Heart left ventricle (tissue), 16 donors: Measurements from ENCODE around the gene SLC7A5. TPM values are rescaled to one million over a fixed set of nuclear protein-coding genes. Genes with fewer than 3 reads are reported as not detected.
"Not testable (repeated sequence)": the region's sequence is repeated elsewhere in the genome, so short reads cannot be mapped to it uniquely, and the experiment has no call there.

ENCODE experiments used
- ATAC-seq, 4 donors: fragments of 200-7000 bp; cut with Tn5 transposase; one replicate each; pipeline ENCODE4 v1.9.1; 2020 to 2022; ENCODE audit warnings: moderate library complexity in 4 of 4, mild to moderate bottlenecking in 3 of 4, moderate number of reproducible peaks in 1 of 4
- DNase-seq, 5 donors: peaks; one replicate each; pipeline ENCODE4 v3.0.0-alpha.2; 2020
- H3K27ac ChIP-seq, 12 donors: fragments of 200-600 bp; sonication (generic) in 4 of 12; one replicate each; pipeline versions ENCODE4 v1.5.0 to v1.8.0; 2016 to 2022; ENCODE audit warnings: mild to moderate bottlenecking in 2 of 12
- H3K27me3 ChIP-seq, 9 donors: fragments of 200-600 bp; sonication (generic) in 2 of 9; one replicate each; pipeline versions ENCODE4 v1.5.1 to v1.8.0; 2016 to 2022; ENCODE audit warnings: mild to moderate bottlenecking in 3 of 9
- H3K36me3 ChIP-seq, 9 donors: fragments of 200-600 bp; sonication (generic) in 2 of 9; one replicate each; pipeline versions ENCODE4 v1.5.0 to v1.8.0; 2018 to 2022; ENCODE audit warnings: mild to moderate bottlenecking in 2 of 9
- H3K4me1 ChIP-seq, 12 donors: fragments of 200-600 bp; sonication (generic) in 4 of 12; one replicate each; pipeline versions ENCODE4 v1.5.0 to v1.8.0; 2016 to 2022; ENCODE audit warnings: mild to moderate bottlenecking in 3 of 12
- H3K4me3 ChIP-seq, 12 donors: fragments of 200-600 bp; sonication (generic) in 4 of 12; one replicate each; pipeline versions ENCODE4 v1.5.0 to v1.8.0; 2017 to 2022; ENCODE audit warnings: mild to moderate bottlenecking in 9 of 12, moderate library complexity in 4 of 12
- H3K9me3 ChIP-seq, 12 donors: fragments of 200-600 bp; sonication (generic) in 4 of 12; one replicate each; pipeline versions ENCODE4 v1.5.0 to v1.8.0; 2016 to 2022; ENCODE audit warnings: mild to moderate bottlenecking in 1 of 12
- POLR2A ChIP-seq, 2 donors: fragments of 450-650 bp; IDR thresholded peaks; one replicate each; pipeline ENCODE4 v1.6.1; 2017; ENCODE audit warnings: antibody characterized with exemption in 2 of 2, mild to moderate bottlenecking in 2 of 2, moderate library complexity in 2 of 2
- WGBS, 4 donors: extraction: QIAGEN DNeasy Blood & Tissue Kit in 2 of 4; methylation state at CpG; one replicate each; pipeline versions ENCODE4 v1.1.5 to v1.1.7; 2013 to 2018; 5-methylcytosine and 5-hydroxymethylcytosine counted together
- intact Hi-C, 10 donors: fragments of 100-400 bp; cut with DNase I; formaldehyde crosslinking; loops; one replicate each; pipeline versions ENCODE4 v1.11.1 to v1.14.2; 2022
- polyA plus RNA-seq, 2 donors: library from polyadenylated mRNA; stranded (reverse); fragments of 200-250 nt; gene quantifications; one replicate each; pipeline ENCODE4 v1.2.3, GENCODE V29; 2013
- total RNA-seq, 9 donors: library from RNA; depleted of rRNA in 2 of 9; stranded (reverse); fragments of >200 nt in 2 of 9; fragmentation: NEBNext Ultra II Directional in 3 of 9; extraction: Animal tissue kit (Norgen Biotek cat#: 25700) in 3 of 9; gene quantifications; one replicate each; pipeline versions ENCODE4 v1.1.0 to v1.2.4, GENCODE V29; 2016 to 2023
- TF ChIP-seq, protein P1 (sequence below), 12 donors: fragments of 200-600 bp; sonication (generic) in 4 of 12; IDR thresholded peaks; one replicate each; pipeline versions ENCODE4 v1.5.0 to v1.8.0; 2018 to 2022; ENCODE audit warnings: antibody characterized with exemption in 12 of 12, mild to moderate bottlenecking in 5 of 12
- donor health status: ischemic (EF 13 %, LVEDD 7.1; RV severe dilation, severe dysfunction).
- donor health status: healthy with polysubstance abuse.
- donor health status: DM: no; HTN: yes; CAD: no.
- donor health status: DM: no; HTN: no; CAD: no.
- donor health status: ischemic (EF 25% LVEDD 6.9; RV normal size, moderate dysfunction).
- donor health status: ischemic (EF 25% LVEDD 5.7; RV mildly dilated, moderate dysfunction).
- donor health status: healthy.
- donor health status: DM: yes; HTN: yes; CAD: no.
- donor health status: ischemic (EF 35%, LVEDD 5.7; RV mildly dilated, moderate dysfunction).
- donor health status: nonischemic (EF 11% LVEDD 7.7; RV severe dilation, severe dysfunction).
- donor health status: DM: yes; HTN: yes; CAD: no.
- donor health status: PGD.
- donor health status: ischemic (EF 29% LVEDD 5.4; RV normal size, mild dysfunction).
- donor health status: nonischemic (EF 23%, LVEDD 6.1; RV moderate dilation, normal function).

SLC7A5 gene
- total and polyA plus RNA-seq, 11 donors, result 1.7 to 12.2 (median 3.2) TPM

DNA sequence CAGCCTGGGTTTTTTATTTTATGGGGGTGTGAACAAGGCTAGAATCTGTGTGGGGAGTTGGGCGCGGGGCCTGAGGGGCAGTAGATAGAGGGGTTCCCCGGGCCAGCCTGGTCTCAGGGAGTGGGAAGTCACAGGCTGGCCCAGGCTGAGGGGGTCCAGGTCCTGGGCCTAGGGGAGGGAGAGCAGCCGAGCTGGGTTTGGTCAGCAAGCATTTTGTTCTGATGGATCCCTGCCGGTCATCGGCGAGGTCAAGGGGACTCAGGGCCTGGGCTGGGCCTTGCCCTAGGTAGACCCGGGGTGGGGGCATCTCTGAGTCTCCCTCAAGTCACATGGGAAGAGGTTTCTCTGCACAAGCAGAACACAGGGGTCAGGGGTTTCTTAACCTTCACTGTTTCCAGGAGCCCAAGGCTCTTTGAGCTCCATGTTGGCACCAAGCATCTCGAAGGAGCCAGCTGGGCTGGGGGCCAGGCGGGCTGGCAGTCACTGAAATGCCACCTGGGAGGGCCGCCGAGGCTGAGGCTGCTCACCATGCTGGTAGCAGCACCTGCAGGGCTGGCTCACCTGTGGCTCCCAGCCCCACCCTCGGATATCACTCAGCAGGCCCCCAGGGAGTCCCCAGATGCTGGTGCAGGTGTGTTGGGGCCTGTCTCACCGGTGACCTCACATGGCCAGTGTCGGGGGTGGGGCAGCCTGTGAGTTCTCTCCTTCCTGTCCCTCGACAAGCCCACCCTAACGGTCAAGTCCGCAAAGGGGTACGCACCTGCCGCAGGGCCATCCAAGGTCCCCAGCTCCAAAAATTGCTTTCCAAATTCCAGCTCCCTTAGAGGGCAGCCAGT lies 41.0 kb downstream of the SLC7A5 start:
- no peak for DNase-seq
- Histone ChIP-seq H3K4me3 (no peak overlapping the region), H3K9me3 (no peaks in the 10 kb centered on the region), H3K27me3 (peaks cover 0 to 17% (median 0%) of the 10 kb centered on the region in 9 donors), H3K4me1 (no peaks in the 10 kb centered on the region), H3K36me3 (peaks cover 0 to 21% (median 0%) of the 10 kb centered on the region in 9 donors), H3K27ac (no peak overlapping the region)
- intact Hi-C loops, result no loop called here
- TF ChIP-seq POLR2A (IDR thresholded peaks at IDR 0.05), result no peak
- TF ChIP-seq, protein P1, sequence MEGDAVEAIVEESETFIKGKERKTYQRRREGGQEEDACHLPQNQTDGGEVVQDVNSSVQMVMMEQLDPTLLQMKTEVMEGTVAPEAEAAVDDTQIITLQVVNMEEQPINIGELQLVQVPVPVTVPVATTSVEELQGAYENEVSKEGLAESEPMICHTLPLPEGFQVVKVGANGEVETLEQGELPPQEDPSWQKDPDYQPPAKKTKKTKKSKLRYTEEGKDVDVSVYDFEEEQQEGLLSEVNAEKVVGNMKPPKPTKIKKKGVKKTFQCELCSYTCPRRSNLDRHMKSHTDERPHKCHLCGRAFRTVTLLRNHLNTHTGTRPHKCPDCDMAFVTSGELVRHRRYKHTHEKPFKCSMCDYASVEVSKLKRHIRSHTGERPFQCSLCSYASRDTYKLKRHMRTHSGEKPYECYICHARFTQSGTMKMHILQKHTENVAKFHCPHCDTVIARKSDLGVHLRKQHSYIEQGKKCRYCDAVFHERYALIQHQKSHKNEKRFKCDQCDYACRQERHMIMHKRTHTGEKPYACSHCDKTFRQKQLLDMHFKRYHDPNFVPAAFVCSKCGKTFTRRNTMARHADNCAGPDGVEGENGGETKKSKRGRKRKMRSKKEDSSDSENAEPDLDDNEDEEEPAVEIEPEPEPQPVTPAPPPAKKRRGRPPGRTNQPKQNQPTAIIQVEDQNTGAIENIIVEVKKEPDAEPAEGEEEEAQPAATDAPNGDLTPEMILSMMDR (IDR thresholded peaks at IDR 0.05), result no peak
- no peak for ATAC-seq
- WGBS, 4 donors, result 83 to 91% (median 88%) methylated on average over 15 to 20 of the region's 20 CpGs

DNA sequence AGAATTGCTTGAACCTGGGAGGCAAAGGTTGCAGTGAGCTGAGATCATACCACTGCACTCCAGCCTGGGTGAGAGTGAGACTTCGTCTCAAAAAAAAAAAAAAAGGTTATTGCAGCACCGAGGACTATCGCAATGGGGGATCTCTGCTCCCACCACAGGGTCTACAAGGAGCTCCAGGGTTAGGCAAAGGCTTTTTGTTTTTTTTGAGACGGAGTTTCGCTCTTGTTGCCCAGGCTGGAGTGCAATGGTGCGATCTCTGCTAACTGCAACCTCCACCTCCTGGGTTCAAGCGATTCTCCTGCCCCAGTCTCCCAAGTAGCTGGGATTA lies 41.8 kb downstream of the SLC7A5 start:
- H3K4me3 ChIP-seq, H3K27ac ChIP-seq, DNase-seq, intact Hi-C loops, ATAC-seq, H3K9me3 ChIP-seq, H3K4me1 ChIP-seq: not testable (repeated sequence)
- H3K27me3 ChIP-seq, result peaks cover 0 to 22% (median 0%) of the 10 kb centered on the region in 9 donors
- WGBS, 4 donors, result 87 to 97% (median 90%) methylated on average over 7 of the region's 7 CpGs
- H3K36me3 ChIP-seq, result peaks cover 0 to 16% (median 0%) of the 10 kb centered on the region in 9 donors

DNA sequence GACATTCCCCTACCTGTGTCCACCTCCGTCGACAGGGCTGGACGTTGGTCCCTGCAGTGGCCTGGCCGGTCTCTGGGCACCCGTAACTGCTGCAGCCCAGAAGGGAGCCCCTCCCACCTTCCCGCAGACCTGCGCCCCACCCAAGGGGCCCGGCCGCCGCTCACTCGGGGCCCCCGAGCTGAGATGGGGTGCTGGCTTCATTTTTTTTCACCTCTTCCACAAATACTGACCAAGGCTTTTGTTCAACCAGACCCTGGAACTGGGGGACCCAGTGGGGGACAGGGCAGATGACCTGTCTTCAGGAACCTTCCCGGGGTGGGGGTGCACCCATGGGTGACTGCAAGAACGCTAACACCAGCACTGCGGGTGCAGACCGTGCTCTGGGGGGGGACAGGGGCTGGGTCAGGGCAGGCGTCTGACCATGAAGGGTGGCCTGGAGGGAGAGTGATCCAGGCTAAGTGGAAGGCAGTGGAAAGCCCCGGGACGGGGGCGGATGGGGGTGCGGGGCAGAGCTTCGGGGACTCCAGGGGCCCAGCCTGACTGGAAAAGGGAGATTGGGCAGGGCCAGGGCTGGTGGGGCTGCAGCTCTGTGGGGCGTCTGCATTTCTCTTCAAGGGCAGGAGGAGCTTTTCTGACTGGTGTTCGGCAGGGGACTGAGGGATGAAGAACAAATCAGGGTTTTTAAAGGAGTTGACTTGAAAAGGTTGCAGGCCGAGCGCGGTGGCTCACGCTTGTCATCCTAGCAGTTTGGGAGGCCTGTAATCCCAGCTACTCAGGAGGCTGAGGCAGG lies 42.3 kb downstream of the SLC7A5 start:
- 79 to 86% (median 85%) methylated on average over 24 to 28 of the region's 28 CpGs for WGBS, 4 donors
- Histone ChIP-seq H3K27ac (no peak overlapping the region), H3K27me3 (peaks cover 0 to 23% (median 0%) of the 10 kb centered on the region in 9 donors), H3K36me3 (peaks cover 0 to 10% (median 0%) of the 10 kb centered on the region in 9 donors), H3K4me1 (no peaks in the 10 kb centered on the region), H3K4me3 (no peak overlapping the region), H3K9me3 (no peaks in the 10 kb centered on the region)
- TF ChIP-seq, protein P1 (IDR thresholded peaks at IDR 0.05), result no peak
- no peak for TF ChIP-seq POLR2A (IDR thresholded peaks at IDR 0.05)
- intact Hi-C loops, result no loop called here
- ATAC-seq, result no peak
- no peak for DNase-seq

DNA sequence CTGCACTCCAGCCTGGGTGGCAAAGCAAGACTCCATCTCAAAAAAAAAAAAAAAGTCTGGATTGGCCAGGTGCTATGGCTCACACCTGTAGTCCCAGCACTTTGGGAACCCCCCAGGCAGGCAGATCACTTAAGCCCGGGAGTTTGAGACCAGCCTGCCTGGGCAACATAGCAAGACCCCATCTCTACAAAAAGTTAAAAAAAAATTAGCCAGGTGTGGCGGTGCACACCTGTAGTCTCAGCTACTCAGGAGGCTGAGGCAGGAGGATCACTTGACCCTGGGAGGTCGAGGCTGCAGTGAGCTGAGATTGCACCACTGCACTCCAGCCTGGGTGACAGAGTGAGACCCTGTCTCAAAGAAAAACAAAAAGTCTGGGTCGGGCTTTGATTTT lies 42.9 kb downstream of the SLC7A5 start:
- H3K9me3 ChIP-seq, H3K27ac ChIP-seq, intact Hi-C loops, H3K4me1 ChIP-seq, H3K36me3 ChIP-seq, DNase-seq, H3K4me3 ChIP-seq, ATAC-seq: not testable (repeated sequence)
- WGBS, 4 donors, result 58 to 65% (median 61%) methylated on average over 4 of the region's 4 CpGs
- peaks cover 0 to 23% (median 0%) of the 10 kb centered on the region in 9 donors for H3K27me3 ChIP-seq

DNA sequence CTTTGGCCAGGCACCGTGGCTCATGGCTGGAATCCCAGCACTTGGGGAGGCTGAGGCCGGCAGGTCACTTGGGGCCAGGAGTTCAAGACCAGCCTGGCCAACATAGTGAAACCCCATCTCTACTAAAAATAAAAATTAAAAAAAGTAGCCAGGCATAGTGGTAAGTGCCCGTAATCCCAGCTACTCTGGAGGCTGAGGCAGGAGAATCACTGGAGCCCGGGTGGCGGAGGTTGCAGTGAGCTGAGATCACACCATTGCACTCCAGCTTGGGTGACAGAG lies 43.5 kb downstream of the SLC7A5 start:
- H3K4me1 ChIP-seq, DNase-seq, H3K9me3 ChIP-seq, H3K36me3 ChIP-seq, H3K27ac ChIP-seq, ATAC-seq, intact Hi-C loops, H3K4me3 ChIP-seq: not testable (repeated sequence)
- WGBS, 4 donors, result 79 to 82% (median 80%) methylated on average over 5 of the region's 5 CpGs
- H3K27me3 ChIP-seq, result peaks cover 0 to 23% (median 0%) of the 10 kb centered on the region in 9 donors
